H9 (cell line): ENCODE measurements around the gene PID1. TPM values are rescaled to one million over a fixed set of nuclear protein-coding genes. Genes with fewer than 3 reads are reported as not detected.

Experiments used
- DNase-seq: peaks from one replicate; pipeline ENCODE4 v3.0.0-alpha.2; 2017
- H2AFZ ChIP-seq: one replicate; pipeline ENCODE4 v1.6.1; 2013; ENCODE audit warnings: mild to moderate bottlenecking, low read length, control low read depth, moderate library complexity
- H2AK5ac ChIP-seq: 2 replicates; pipeline ENCODE4 v1.6.1; 2013; ENCODE audit warnings: low read length, control low read depth, mixed read lengths; ENCODE audit not compliant: insufficient read length
- H2BK120ac ChIP-seq: one replicate; pipeline ENCODE4 v1.6.1; 2013; ENCODE audit warnings: low read depth, mild to moderate bottlenecking, low read length, control low read depth, inconsistent platforms; ENCODE audit not compliant: poor library complexity, severe bottlenecking
- H2BK12ac ChIP-seq: 2 replicates; pipeline ENCODE4 v1.6.1; 2013; ENCODE audit warnings: low read length, control low read depth, mixed read lengths, low read depth; ENCODE audit not compliant: insufficient read length
- H2BK15ac ChIP-seq: 2 replicates; pipeline ENCODE4 v1.6.1; 2013; ENCODE audit warnings: low read depth, low read length, control low read depth
- H2BK20ac ChIP-seq: one replicate; pipeline ENCODE4 v1.6.1; 2013; ENCODE audit warnings: low read depth, mild to moderate bottlenecking, low read length, control low read depth, inconsistent platforms; ENCODE audit not compliant: poor library complexity, severe bottlenecking
- H2BK5ac ChIP-seq: 2 replicates; pipeline ENCODE4 v1.6.1; 2013; ENCODE audit warnings: low read length, control low read depth, mixed read lengths; ENCODE audit not compliant: insufficient read length
- H3K14ac ChIP-seq: 2 replicates; pipeline ENCODE4 v1.6.1; 2013; ENCODE audit warnings: low read length, control low read depth; ENCODE audit not compliant: insufficient read depth
- H3K18ac ChIP-seq: 2 replicates; pipeline ENCODE4 v1.6.1; 2013; ENCODE audit warnings: low read depth, mild to moderate bottlenecking, mixed read lengths, low read length, control low read depth; ENCODE audit not compliant: insufficient read length
- H3K23ac ChIP-seq: 2 replicates; pipeline ENCODE4 v1.6.1; 2013; ENCODE audit warnings: low read length, control low read depth, mixed read lengths, low read depth; ENCODE audit not compliant: insufficient read length
- H3K23me2 ChIP-seq: 2 replicates; pipeline ENCODE4 v1.6.1; 2013; ENCODE audit warnings: low read depth, mild to moderate bottlenecking, mixed read lengths, low read length, control low read depth; ENCODE audit not compliant: insufficient read length, poor library complexity, severe bottlenecking
- H3K27ac ChIP-seq: 2 replicates; pipeline ENCODE4 v1.5.1; 2013; ENCODE audit warnings: low read length, control low read depth, mixed read lengths, low read depth; ENCODE audit not compliant: insufficient read length
- H3K27me3 ChIP-seq: 2 replicates; pipeline ENCODE4 v1.6.1; 2013; ENCODE audit warnings: low read length, control low read depth, inconsistent platforms; ENCODE audit not compliant: insufficient read depth
- H3K4ac ChIP-seq: 2 replicates; pipeline ENCODE4 v1.6.1; 2013; ENCODE audit warnings: low read depth, mild to moderate bottlenecking, control low read depth, inconsistent platforms, low read length, moderate library complexity
- H3K4me1 ChIP-seq: 2 replicates; pipeline ENCODE4 v1.6.1; 2013; ENCODE audit warnings: low read length, control low read depth, inconsistent platforms; ENCODE audit not compliant: insufficient read depth
- H3K4me2 ChIP-seq: 2 replicates; pipeline ENCODE4 v1.6.1; 2013; ENCODE audit warnings: low read length, control low read depth, mixed read lengths; ENCODE audit not compliant: insufficient read length, insufficient read depth
- H3K56ac ChIP-seq: 2 replicates; pipeline ENCODE4 v1.6.1; 2013; ENCODE audit warnings: low read depth, mild to moderate bottlenecking, mixed read lengths, low read length, control low read depth; ENCODE audit not compliant: insufficient read length
- H3K79me1 ChIP-seq: 2 replicates; pipeline ENCODE4 v1.6.1; 2013; ENCODE audit warnings: low read depth, mild to moderate bottlenecking, moderate library complexity, low read length, control low read depth, inconsistent platforms; ENCODE audit not compliant: insufficient read depth, poor library complexity, severe bottlenecking
- H3K79me2 ChIP-seq: 2 replicates; pipeline ENCODE4 v1.6.1; 2013; ENCODE audit warnings: low read length, control low read depth, inconsistent platforms; ENCODE audit not compliant: insufficient read depth
- H3K9ac ChIP-seq: 2 replicates; pipeline ENCODE4 v1.6.1; 2013; ENCODE audit warnings: low read length, control low read depth, mixed read lengths; ENCODE audit not compliant: insufficient read length; ENCODE audit errors: extremely low read depth
- H3K9me3 ChIP-seq: one replicate; pipeline ENCODE4 v1.6.1; 2013; ENCODE audit warnings: low read depth, low read length, inconsistent platforms; ENCODE audit not compliant: control insufficient read depth
- H3T11ph ChIP-seq: one replicate; pipeline ENCODE4 v1.6.1; 2013; ENCODE audit warnings: mild to moderate bottlenecking, low read length, control low read depth, inconsistent platforms
- H4K20me1 ChIP-seq: one replicate; pipeline ENCODE4 v1.6.1; 2013; ENCODE audit not compliant: control insufficient read depth, insufficient read length, insufficient read depth
- H4K5ac ChIP-seq: 2 replicates; pipeline ENCODE4 v1.6.1; 2013; ENCODE audit warnings: low read depth, mild to moderate bottlenecking, mixed read lengths, low read length, control low read depth; ENCODE audit not compliant: insufficient read length
- H4K8ac ChIP-seq: replicated peaks from 2 replicates; pipeline ENCODE4 v1.6.1; 2013; ENCODE audit warnings: low read length, control low read depth, mixed read lengths, low read depth; ENCODE audit not compliant: insufficient read length
- H4K91ac ChIP-seq: 2 replicates; pipeline ENCODE4 v1.6.1; 2013; ENCODE audit warnings: low read depth, mild to moderate bottlenecking, moderate library complexity, mixed read lengths, low read length, control low read depth; ENCODE audit not compliant: insufficient read length
- H3K27ac Mint-ChIP-seq, 3 experiments: 2 replicates in 2 of 3; 3 replicates in 1 of 3; pipeline ENCODE4 v1.8.0; 2020 to 2021; ENCODE audit warnings: mixed read lengths in 3 of 3, mild to moderate bottlenecking in 1 of 3, moderate library complexity in 1 of 3
- H3K27me3 Mint-ChIP-seq: 2 replicates; pipeline ENCODE4 v1.8.0; 2021; ENCODE audit warnings: low read depth, mild to moderate bottlenecking, moderate library complexity, mixed read lengths
- H3K36me3 Mint-ChIP-seq, 3 experiments: 2 replicates in 2 of 3; 3 replicates in 1 of 3; pipeline ENCODE4 v1.8.0; 2020 to 2021; ENCODE audit warnings: low read depth in 3 of 3, mixed read lengths in 3 of 3; ENCODE audit not compliant: insufficient read depth in 1 of 3
- H3K4me1 Mint-ChIP-seq, 2 experiments: 2 replicates each; pipeline ENCODE4 v1.8.0; 2020; ENCODE audit warnings: mixed read lengths in 2 of 2
- H3K4me3 Mint-ChIP-seq, 2 experiments: 2 replicates in 1 of 2; 3 replicates in 1 of 2; pipeline ENCODE4 v1.8.0; 2020 to 2021; ENCODE audit warnings: mild to moderate bottlenecking in 2 of 2, mixed read lengths in 2 of 2, moderate library complexity in 1 of 2
- H3K9me3 Mint-ChIP-seq, 2 experiments: 2 replicates in 1 of 2; 3 replicates in 1 of 2; pipeline ENCODE4 v1.8.0; 2020; ENCODE audit warnings: mild to moderate bottlenecking in 2 of 2, mixed read lengths in 2 of 2, moderate library complexity in 1 of 2
- WGBS: extraction: QIAGEN DNeasy Blood & Tissue Kit; methylation state at CpG from one replicate; pipeline ENCODE4 v1.1.7; 2013; ENCODE audit warnings: missing lambda C conversion rate, low lambda C conversion rate, mixed read lengths; ENCODE audit not compliant: insufficient read length; ENCODE audit errors: extremely low coverage; 5-methylcytosine and 5-hydroxymethylcytosine counted together
- total RNA-seq: library from RNA; stranded (reverse); gene quantifications from 2 replicates; pipeline ENCODE4 v1.2.1, GENCODE V29; 2021
- TF ChIP-seq, protein P1 (sequence below): fragments of 200-600 bp; sonication (generic); conservative IDR thresholded peaks from 3 replicates; pipeline ENCODE4 v1.8.0; 2021; ENCODE audit warnings: antibody characterized with exemption, mild to moderate bottlenecking

PID1 gene
- total RNA-seq, 1 experiment from 2014 or later, result 1.4 TPM

DNA sequence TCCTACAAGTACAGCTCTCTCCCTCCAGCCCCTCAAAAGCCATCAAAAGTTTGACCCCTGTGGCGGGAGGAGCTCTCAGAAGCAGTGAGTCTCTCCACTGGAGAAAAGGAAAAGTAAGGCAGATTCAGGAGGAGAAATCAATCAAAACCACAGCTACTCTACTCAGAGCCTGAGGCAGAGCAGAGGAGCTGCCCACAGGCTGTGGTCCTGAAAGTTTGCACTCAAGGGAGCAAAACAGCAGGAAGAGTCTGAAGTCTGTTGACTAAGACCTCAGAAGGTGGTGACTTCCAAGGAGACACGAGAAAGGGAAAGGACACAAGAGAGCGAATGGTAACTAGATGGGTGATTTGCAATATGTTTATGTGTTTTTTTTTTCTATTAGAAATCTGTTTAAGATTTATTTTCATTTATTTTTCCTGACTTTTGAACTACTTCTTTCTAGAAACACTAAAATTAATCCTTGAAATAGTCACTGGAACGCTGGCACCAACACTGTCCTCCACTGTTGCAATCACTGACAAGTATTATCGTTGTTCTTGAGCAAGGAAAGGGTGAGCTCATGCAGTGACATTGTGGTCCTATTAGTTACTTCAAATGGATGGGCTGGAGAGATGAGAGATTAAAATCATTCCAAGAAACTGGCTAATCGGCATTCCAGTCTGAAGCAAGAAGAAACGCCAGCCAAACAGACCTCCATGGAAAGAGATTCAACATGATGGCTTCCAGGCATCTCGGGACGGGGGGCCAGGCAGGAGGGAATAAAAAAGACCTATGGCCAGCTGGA is 35.8 kb downstream of the PID1 start:
- no peak overlapping the region for H4K5ac ChIP-seq
- no peak overlapping the region for H3K56ac ChIP-seq
- H3K27me3 ChIP-seq, result no peaks in the 10 kb centered on the region
- H2BK12ac ChIP-seq, result no peak overlapping the region
- Mint-ChIP-seq H3K27ac (no peak overlapping the region), H3K9me3 (peaks cover 8 to 11% of the 10 kb centered on the region in 2 experiments; a peak in 4 of 5 replicates), H3K4me1 (peaks cover 0 to 3% of the 10 kb centered on the region in 2 experiments; a peak in 1 of 4 replicates), H3K4me3 (no peak overlapping the region), H3K27me3 (no peaks in the 10 kb centered on the region), H3K36me3 (peaks cover 0 to under 1% (median 0%) of the 10 kb centered on the region in 3 experiments; a peak in 2 of 7 replicates)
- H3K27ac ChIP-seq, result no peak overlapping the region
- no peak overlapping the region for H2BK15ac ChIP-seq
- H4K8ac ChIP-seq, result no peak overlapping the region
- no peaks in the 10 kb centered on the region for H3K23me2 ChIP-seq
- no peaks in the 10 kb centered on the region for H3K9me3 ChIP-seq
- H3K9ac ChIP-seq, result no peak overlapping the region
- no peaks in the 10 kb centered on the region for H3K79me2 ChIP-seq
- no peak overlapping the region for H3K18ac ChIP-seq
- no CpG with 5 or more reads among the region's 9 CpGs for WGBS
- DNase-seq, result peak; percentile 48
- no peak overlapping the region for H4K91ac ChIP-seq
- no peak overlapping the region for H2BK120ac ChIP-seq
- no peaks in the 10 kb centered on the region for H3K4me1 ChIP-seq
- H3K14ac ChIP-seq, result no peak overlapping the region
- TF ChIP-seq, protein P1, sequence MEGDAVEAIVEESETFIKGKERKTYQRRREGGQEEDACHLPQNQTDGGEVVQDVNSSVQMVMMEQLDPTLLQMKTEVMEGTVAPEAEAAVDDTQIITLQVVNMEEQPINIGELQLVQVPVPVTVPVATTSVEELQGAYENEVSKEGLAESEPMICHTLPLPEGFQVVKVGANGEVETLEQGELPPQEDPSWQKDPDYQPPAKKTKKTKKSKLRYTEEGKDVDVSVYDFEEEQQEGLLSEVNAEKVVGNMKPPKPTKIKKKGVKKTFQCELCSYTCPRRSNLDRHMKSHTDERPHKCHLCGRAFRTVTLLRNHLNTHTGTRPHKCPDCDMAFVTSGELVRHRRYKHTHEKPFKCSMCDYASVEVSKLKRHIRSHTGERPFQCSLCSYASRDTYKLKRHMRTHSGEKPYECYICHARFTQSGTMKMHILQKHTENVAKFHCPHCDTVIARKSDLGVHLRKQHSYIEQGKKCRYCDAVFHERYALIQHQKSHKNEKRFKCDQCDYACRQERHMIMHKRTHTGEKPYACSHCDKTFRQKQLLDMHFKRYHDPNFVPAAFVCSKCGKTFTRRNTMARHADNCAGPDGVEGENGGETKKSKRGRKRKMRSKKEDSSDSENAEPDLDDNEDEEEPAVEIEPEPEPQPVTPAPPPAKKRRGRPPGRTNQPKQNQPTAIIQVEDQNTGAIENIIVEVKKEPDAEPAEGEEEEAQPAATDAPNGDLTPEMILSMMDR, result no peak
- no peak overlapping the region for H2BK5ac ChIP-seq
- no peak overlapping the region for H3T11ph ChIP-seq
- no peak overlapping the region for H2BK20ac ChIP-seq
- no peak overlapping the region for H3K4me2 ChIP-seq
- H4K20me1 ChIP-seq, result no peaks in the 10 kb centered on the region
- no peak overlapping the region for H3K23ac ChIP-seq
- H3K4ac ChIP-seq, result no peak overlapping the region
- no peak overlapping the region for H2AFZ ChIP-seq
- no peaks in the 10 kb centered on the region for H3K79me1 ChIP-seq
- no peak overlapping the region for H2AK5ac ChIP-seq
